Osteoblast (primary cell): Measurements from ENCODE around the gene SLC1A2. TPM values are rescaled to one million over a fixed set of nuclear protein-coding genes. Genes with fewer than 3 reads are reported as not detected.

ENCODE experiments used
- DNase-seq: peaks from one replicate; pipeline ENCODE4 v3.0.0; 2011; ENCODE audit warnings: low spot score, mixed read lengths; ENCODE audit not compliant: insufficient read length; ENCODE audit errors: missing footprints
- H2AFZ ChIP-seq: 2 replicates; pipeline ENCODE4 v1.6.0; 2011; ENCODE audit warnings: mild to moderate bottlenecking, low read length
- H3K27ac ChIP-seq: 2 replicates; pipeline ENCODE4 v1.5.1; 2011; ENCODE audit warnings: mild to moderate bottlenecking, low read depth, low read length, moderate library complexity
- H3K27me3 ChIP-seq: 2 replicates; pipeline ENCODE4 v1.6.0; 2012; ENCODE audit warnings: mild to moderate bottlenecking, control low read depth, inconsistent platforms, low read length, moderate library complexity; ENCODE audit not compliant: insufficient read depth
- H3K36me3 ChIP-seq: 2 replicates; pipeline ENCODE4 v1.5.1; 2011; ENCODE audit warnings: mild to moderate bottlenecking, low read length, control low read depth, moderate library complexity; ENCODE audit not compliant: insufficient read depth
- H3K4me1 ChIP-seq: 2 replicates; pipeline ENCODE4 v1.5.1; 2011; ENCODE audit warnings: mild to moderate bottlenecking, low read length, control low read depth, moderate library complexity; ENCODE audit not compliant: insufficient read depth
- H3K4me2 ChIP-seq: 2 replicates; pipeline ENCODE4 v1.6.0; 2011; ENCODE audit warnings: mild to moderate bottlenecking, low read length; ENCODE audit not compliant: insufficient read depth
- H3K4me3 ChIP-seq: fragments of 200-600 bp; sonication (generic); 3 replicates; pipeline ENCODE4 v1.5.1; 2012; ENCODE audit warnings: mild to moderate bottlenecking, low read length, inconsistent platforms; ENCODE audit not compliant: insufficient read depth
- H3K79me2 ChIP-seq: 2 replicates; pipeline ENCODE4 v1.6.0; 2012; ENCODE audit warnings: mild to moderate bottlenecking, low read length, control low read depth, inconsistent platforms; ENCODE audit not compliant: insufficient read depth
- H3K9me3 ChIP-seq: 2 replicates; pipeline ENCODE4 v1.5.1; 2011; ENCODE audit warnings: low read depth, low read length, control low read depth
- H4K20me1 ChIP-seq: 2 replicates; pipeline ENCODE4 v1.6.0; 2012; ENCODE audit warnings: mild to moderate bottlenecking, low read length, control low read depth; ENCODE audit not compliant: insufficient read depth
- total RNA-seq: library from RNA; depleted of rRNA; stranded (reverse); fragments of >200 nt; gene quantifications from 2 replicates; pipeline ENCODE4 v1.2.3, GENCODE V29; 2012
- TF ChIP-seq, protein P1 (sequence below): IDR thresholded peaks from 2 replicates; pipeline ENCODE4 v1.5.1; 2011; ENCODE audit warnings: mild to moderate bottlenecking, low read depth, low read length, moderate library complexity; ENCODE audit errors: extremely low read depth

SLC1A2 gene
- total RNA-seq, 1 donor: 0.72 TPM

DNA sequence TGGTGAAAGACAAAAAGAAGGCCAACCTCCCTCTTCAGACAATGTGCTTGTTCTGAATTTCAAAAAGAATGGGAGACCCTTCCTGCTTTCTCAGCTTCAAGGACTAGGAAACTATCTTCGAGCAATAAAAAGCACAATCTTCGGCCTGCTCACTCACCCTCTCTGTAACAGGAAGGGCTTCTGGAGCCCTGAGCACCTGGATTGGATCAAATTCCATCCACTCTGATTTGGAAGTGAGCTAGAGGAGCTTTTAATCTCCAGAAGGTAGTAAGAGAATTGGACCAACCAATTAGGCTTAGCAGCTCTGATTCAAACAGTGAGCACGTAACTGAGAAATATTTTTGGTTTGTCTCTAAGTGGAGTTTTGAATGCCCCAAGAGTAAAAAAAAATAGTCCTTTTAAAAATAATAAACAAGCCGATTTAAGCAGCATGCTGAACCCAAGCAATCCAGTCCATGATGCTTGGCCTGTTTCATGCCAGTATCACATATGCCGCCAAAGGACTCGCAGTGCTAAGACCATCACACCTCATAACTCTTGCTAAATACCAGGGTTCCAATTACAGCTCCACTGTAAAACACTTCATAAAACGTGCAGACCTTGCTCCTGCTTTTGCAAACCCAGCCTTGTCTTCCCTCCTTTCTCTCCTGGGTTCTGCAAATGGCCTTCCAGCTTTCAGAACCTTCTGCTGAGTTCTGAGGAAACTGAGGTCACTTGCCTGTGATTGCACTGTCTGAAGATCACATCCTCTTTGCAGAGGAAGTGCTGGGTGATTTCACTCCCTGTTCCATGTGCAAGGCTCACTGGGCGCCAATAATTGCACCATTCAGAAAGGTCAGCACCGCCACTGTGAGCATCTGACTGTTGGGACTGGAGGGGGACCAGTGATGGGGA is 74.4 kb downstream of the SLC1A2 start:
- no peaks in the 10 kb centered on the region for H3K9me3 ChIP-seq
- H3K27ac ChIP-seq: no peak overlapping the region
- H3K4me1 ChIP-seq: peaks cover 4% of the 10 kb centered on the region
- no peak overlapping the region for H3K4me2 ChIP-seq
- H3K36me3 ChIP-seq: no peaks in the 10 kb centered on the region
- H3K27me3 ChIP-seq: no peaks in the 10 kb centered on the region
- TF ChIP-seq, protein P1, sequence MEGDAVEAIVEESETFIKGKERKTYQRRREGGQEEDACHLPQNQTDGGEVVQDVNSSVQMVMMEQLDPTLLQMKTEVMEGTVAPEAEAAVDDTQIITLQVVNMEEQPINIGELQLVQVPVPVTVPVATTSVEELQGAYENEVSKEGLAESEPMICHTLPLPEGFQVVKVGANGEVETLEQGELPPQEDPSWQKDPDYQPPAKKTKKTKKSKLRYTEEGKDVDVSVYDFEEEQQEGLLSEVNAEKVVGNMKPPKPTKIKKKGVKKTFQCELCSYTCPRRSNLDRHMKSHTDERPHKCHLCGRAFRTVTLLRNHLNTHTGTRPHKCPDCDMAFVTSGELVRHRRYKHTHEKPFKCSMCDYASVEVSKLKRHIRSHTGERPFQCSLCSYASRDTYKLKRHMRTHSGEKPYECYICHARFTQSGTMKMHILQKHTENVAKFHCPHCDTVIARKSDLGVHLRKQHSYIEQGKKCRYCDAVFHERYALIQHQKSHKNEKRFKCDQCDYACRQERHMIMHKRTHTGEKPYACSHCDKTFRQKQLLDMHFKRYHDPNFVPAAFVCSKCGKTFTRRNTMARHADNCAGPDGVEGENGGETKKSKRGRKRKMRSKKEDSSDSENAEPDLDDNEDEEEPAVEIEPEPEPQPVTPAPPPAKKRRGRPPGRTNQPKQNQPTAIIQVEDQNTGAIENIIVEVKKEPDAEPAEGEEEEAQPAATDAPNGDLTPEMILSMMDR: no peak
- no peak overlapping the region for H2AFZ ChIP-seq
- DNase-seq: no peak
- no peaks in the 10 kb centered on the region for H4K20me1 ChIP-seq
- no peak overlapping the region for H3K4me3 ChIP-seq
- H3K79me2 ChIP-seq: no peaks in the 10 kb centered on the region

DNA sequence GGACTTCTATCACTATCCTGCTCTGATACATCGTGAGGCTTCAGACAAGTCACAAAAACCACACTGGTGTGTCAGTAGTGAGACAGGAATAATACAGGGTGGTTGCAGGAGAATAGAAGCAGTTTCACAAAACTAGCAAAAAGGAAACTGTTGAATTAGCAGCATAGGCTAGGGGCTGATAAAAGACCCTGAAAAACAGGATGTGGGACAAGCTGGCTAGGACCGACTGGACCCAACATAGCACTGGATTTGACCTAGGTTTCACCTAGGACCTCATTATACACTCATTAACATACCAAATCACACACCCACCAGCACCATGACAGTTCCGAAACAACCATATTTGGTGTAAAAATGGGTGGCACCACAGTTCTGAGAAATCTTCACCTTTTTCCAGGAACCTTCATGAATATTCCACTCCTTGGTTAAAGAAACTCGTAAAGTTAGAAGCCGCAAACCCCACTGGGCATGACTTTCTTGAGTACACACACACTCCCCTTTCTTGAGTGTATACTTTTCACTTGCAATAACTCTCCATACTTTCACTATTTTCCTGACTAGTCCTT is 76.2 kb downstream of the SLC1A2 start:
- TF ChIP-seq, protein P1: no peak
- Histone ChIP-seq H3K4me1 (peaks cover 7% of the 10 kb centered on the region), H4K20me1 (no peaks in the 10 kb centered on the region), H3K36me3 (no peaks in the 10 kb centered on the region), H3K4me2 (no peak overlapping the region), H3K79me2 (no peaks in the 10 kb centered on the region), H3K4me3 (no peak overlapping the region), H2AFZ (no peak overlapping the region), H3K27ac (no peak overlapping the region), H3K9me3 (no peaks in the 10 kb centered on the region), H3K27me3 (no peaks in the 10 kb centered on the region)
- no peak for DNase-seq

DNA sequence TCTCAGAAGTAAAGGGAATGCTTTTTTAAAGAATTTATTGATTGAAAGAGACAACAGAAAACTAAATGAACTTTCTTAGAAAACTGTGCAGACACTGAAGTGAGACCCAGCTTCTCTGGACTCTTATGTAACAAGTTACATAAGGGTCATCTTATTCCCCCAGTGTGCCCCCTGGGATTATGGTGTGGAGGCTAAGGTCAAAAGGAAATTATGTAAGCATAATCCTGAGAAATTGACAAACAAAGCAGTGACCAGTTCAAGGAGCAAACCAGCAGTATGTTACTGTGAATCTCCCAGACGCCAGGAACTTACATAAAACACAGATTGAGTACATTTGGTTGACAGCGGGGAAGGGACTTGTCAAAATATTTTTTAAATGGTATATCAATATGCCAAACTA is 78.6 kb downstream of the SLC1A2 start:
- Histone ChIP-seq H4K20me1 (no peaks in the 10 kb centered on the region), H3K9me3 (no peaks in the 10 kb centered on the region), H3K27me3 (no peaks in the 10 kb centered on the region), H3K4me1 (peaks cover 23% of the 10 kb centered on the region), H3K27ac (no peak overlapping the region), H3K4me2 (no peak overlapping the region), H2AFZ (no peak overlapping the region), H3K4me3 (no peak overlapping the region), H3K79me2 (no peaks in the 10 kb centered on the region), H3K36me3 (no peaks in the 10 kb centered on the region)
- TF ChIP-seq, protein P1: no peak
- no peak for DNase-seq

DNA sequence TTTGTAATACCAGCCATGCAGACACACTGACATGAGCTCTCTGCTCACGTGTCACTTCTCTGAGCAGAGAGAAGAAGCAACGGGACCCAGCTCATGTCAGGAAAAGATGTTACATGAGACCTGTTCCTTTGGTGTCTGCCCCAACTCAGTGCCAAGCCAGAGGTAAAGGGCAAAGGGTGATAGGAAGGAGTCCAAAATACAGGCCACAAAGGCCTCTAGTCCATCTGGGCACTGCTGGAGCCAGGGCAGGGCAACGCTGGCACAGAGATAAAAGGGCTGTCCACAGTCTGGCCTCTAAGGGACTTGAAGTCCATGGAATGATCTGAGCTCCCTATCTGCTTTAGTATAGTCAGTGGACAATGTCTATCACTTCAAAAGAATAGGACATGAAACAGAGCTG is 79.3 kb downstream of the SLC1A2 start:
- TF ChIP-seq, protein P1: no peak
- Histone ChIP-seq H3K27ac (no peak overlapping the region), H3K4me3 (no peak overlapping the region), H3K79me2 (no peaks in the 10 kb centered on the region), H3K27me3 (no peaks in the 10 kb centered on the region), H2AFZ (no peak overlapping the region), H4K20me1 (no peaks in the 10 kb centered on the region), H3K4me2 (no peak overlapping the region), H3K36me3 (no peaks in the 10 kb centered on the region), H3K9me3 (no peaks in the 10 kb centered on the region), H3K4me1 (peaks cover 23% of the 10 kb centered on the region)
- no peak for DNase-seq
